HepG2 (cell line): Measurements from ENCODE around the gene EPB41L2. TPM values are rescaled to one million over a fixed set of nuclear protein-coding genes. Genes with fewer than 3 reads are reported as not detected.

ENCODE experiments used
- CHCHD3 ChIP-seq: sonication (generic); formaldehyde crosslinking; IDR thresholded peaks from 2 replicates; pipeline ENCODE4 v1.8.0; 2022; ENCODE audit warnings: mild to moderate bottlenecking, missing genetic modification reagents, moderate library complexity
- CHD4 ChIP-seq: fragments of 200-600 bp; sonication (generic); IDR thresholded peaks from 2 replicates; pipeline ENCODE4 v1.7.0; 2017; ENCODE audit warnings: mild to moderate bottlenecking, low read length, borderline replicate concordance
- CREB1 ChIP-seq, 2 experiments: fragments of 450-650 bp in 1 of 2; IDR thresholded peaks; 2 replicates each; pipeline ENCODE4 v1.6.1; 2016 to 2017; ENCODE audit warnings: control low read depth in 1 of 2, mild to moderate bottlenecking in 1 of 2, missing compliant biosample characterization in 1 of 2, missing genetic modification characterization in 1 of 2
- FOXP1 ChIP-seq, 2 experiments: fragments of 450-650 bp in 1 of 2; IDR thresholded peaks; 2 replicates each; pipeline ENCODE4 v1.6.1; 2017 to 2018; ENCODE audit warnings: antibody characterized with exemption in 1 of 2
- FOXP4 ChIP-seq: sonication (generic); formaldehyde crosslinking; IDR thresholded peaks from 2 replicates; pipeline ENCODE4 v1.4.0; 2020; ENCODE audit warnings: missing genetic modification reagents
- GATAD2A ChIP-seq: IDR thresholded peaks from 2 replicates; pipeline ENCODE4 v1.6.1; 2016
- HIC2 ChIP-seq: sonication (generic); formaldehyde crosslinking; IDR thresholded peaks from 2 replicates; pipeline ENCODE4 v1.9.0; 2022; ENCODE audit warnings: low read depth, missing genetic modification reagents
- HNRNPH1 ChIP-seq: fragments of 200-400 bp; formaldehyde crosslinking; optimal IDR thresholded peaks from 2 replicates; pipeline ENCODE3; 2017; ENCODE audit warnings: mild to moderate bottlenecking, low read depth, low read length
- RARG ChIP-seq: sonication (generic); formaldehyde crosslinking; IDR thresholded peaks from 2 replicates; pipeline ENCODE4 v1.4.0; 2020; ENCODE audit warnings: low read depth, mild to moderate bottlenecking, missing genetic modification reagents
- SALL1 ChIP-seq: sonication (generic); formaldehyde crosslinking; IDR thresholded peaks from 2 replicates; pipeline ENCODE4 v1.8.0; 2022; ENCODE audit warnings: mild to moderate bottlenecking, missing genetic modification reagents
- SNRNP70 ChIP-seq: fragments of 200-400 bp; formaldehyde crosslinking; IDR thresholded peaks from 2 replicates; pipeline ENCODE4 v1.6.1; 2017; ENCODE audit warnings: mild to moderate bottlenecking, low read depth, low read length, moderate library complexity
- TBP ChIP-seq: sonication (generic); formaldehyde crosslinking; IDR thresholded peaks from 2 replicates; pipeline ENCODE4 v1.5.0; 2020; ENCODE audit warnings: missing genetic modification reagents
- U2AF1 ChIP-seq: fragments of 200-400 bp; formaldehyde crosslinking; optimal IDR thresholded peaks from 2 replicates; pipeline ENCODE3; 2017; ENCODE audit warnings: mild to moderate bottlenecking, low read depth, low read length
- UBTF ChIP-seq: sonication (generic); formaldehyde crosslinking; IDR thresholded peaks from 2 replicates; pipeline ENCODE4 v1.4.0; 2020; ENCODE audit warnings: mild to moderate bottlenecking, missing genetic modification reagents
- ZFX ChIP-seq: sonication (generic); formaldehyde crosslinking; IDR thresholded peaks from 2 replicates; pipeline ENCODE4 v1.4.0; 2020; ENCODE audit warnings: mild to moderate bottlenecking, low read depth, missing genetic modification reagents, moderate library complexity
- ZKSCAN5 ChIP-seq: sonication (generic); formaldehyde crosslinking; IDR thresholded peaks from 2 replicates; pipeline ENCODE4 v1.5.1; 2020; ENCODE audit warnings: mild to moderate bottlenecking, missing genetic modification reagents
- ZNF224 ChIP-seq: sonication (generic); formaldehyde crosslinking; IDR thresholded peaks from 2 replicates; pipeline ENCODE4 v1.5.0; 2020; ENCODE audit warnings: mild to moderate bottlenecking, missing genetic modification reagents
- ZNF317 ChIP-seq: sonication (generic); formaldehyde crosslinking; IDR thresholded peaks from 2 replicates; pipeline ENCODE4 v1.5.0; 2020; ENCODE audit warnings: mild to moderate bottlenecking, missing genetic modification reagents
- ZNF333 ChIP-seq: sonication (generic); formaldehyde crosslinking; IDR thresholded peaks from 2 replicates; pipeline ENCODE4 v1.4.0; 2020; ENCODE audit warnings: mild to moderate bottlenecking, missing genetic modification reagents, borderline replicate concordance
- ZNF33A ChIP-seq: sonication (generic); formaldehyde crosslinking; IDR thresholded peaks from 2 replicates; pipeline ENCODE4 v1.5.1; 2020; ENCODE audit warnings: missing genetic modification reagents, mild to moderate bottlenecking, moderate library complexity, borderline replicate concordance
- polyA plus RNA-seq, 8 experiments: library from polyadenylated mRNA; depleted of rRNA in 3 of 8; stranded (reverse) in 7 of 8; unstranded in 1 of 8; fragments of >200 nt; fragmentation: Illumina TruSeq in 4 of 8; extraction: Trizol in 4 of 8; gene quantifications; 2 replicates each; pipeline versions ENCODE4 v1.2.1 to v1.2.3, GENCODE V29; 2011 to 2016; ENCODE audit warnings: low read depth in 4 of 8, missing spikeins in 1 of 8, mixed read lengths in 1 of 8; ENCODE audit not compliant: insufficient read depth in 1 of 8
- total RNA-seq, 5 experiments: library from RNA; depleted of rRNA; stranded (reverse); fragments of >200 nt; fragmentation: Illumina TruSeq; extraction: Trizol; gene quantifications; 2 replicates each; pipeline ENCODE4 v1.2.3, GENCODE V29; 2016; ENCODE audit warnings: low read depth in 1 of 5
- TF ChIP-seq, protein P1 (sequence below): IDR thresholded peaks from 2 replicates; pipeline ENCODE4 v1.6.1; 2016; ENCODE audit warnings: missing biosample characterization, missing genetic modification reagents, low read depth
- TF ChIP-seq, protein P2 (sequence below): sonication (generic); formaldehyde crosslinking; IDR thresholded peaks from 2 replicates; pipeline ENCODE4 v1.5.0; 2020; ENCODE audit warnings: missing genetic modification reagents, mild to moderate bottlenecking, borderline replicate concordance

Gene EPB41L2
- total and polyA plus RNA-seq, 2 of the 13 experiments (the other 11 are each of a cell fraction or from before 2014, with no cell fraction given): 41.7 to 56.4 TPM

DNA sequence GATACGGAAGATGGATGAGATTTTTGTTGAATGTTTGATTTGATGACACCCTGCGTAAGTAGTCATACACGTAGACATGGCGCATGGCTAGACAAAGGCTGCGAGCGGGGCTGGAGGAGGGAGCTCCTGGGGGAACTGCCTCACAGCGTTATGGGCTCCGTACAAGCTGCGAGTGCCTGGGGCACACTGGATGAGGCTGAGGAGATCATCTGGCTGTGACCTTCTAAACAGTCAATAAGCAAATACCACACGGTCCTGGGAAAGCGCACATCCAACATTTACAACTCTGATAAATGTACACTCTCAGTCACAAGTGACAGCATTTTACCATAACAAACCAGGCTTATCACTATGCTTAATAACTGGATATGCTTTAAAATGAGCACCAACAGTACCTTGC lies 198.7 kb downstream of the EPB41L2 start (continued):
- TF ChIP-seq FOXP4 (CRISPR knock-in tag) (peak; percentile 91), HNRNPH1 (no peak), HIC2 (no peak), UBTF (CRISPR knock-in tag) (peak; percentile 89), GATAD2A (CRISPR knock-in tag) (peak; percentile 91), U2AF1 (no peak), FOXP1 (IDR thresholded peaks at IDR 0.05) (no peak), FOXP1 (CRISPR knock-in tag; IDR thresholded peaks at IDR 0.05) (peak; percentile 90), RARG (CRISPR knock-in tag) (no peak), CREB1 (IDR thresholded peaks at IDR 0.05) (no peak), CREB1 (CRISPR knock-in tag; IDR thresholded peaks at IDR 0.05) (no peak), ZKSCAN5 (CRISPR knock-in tag) (no peak), ZNF317 (CRISPR knock-in tag) (no peak), TBP (CRISPR knock-in tag) (no peak), SALL1 (peak; percentile 97), SNRNP70 (no peak), ZFX (CRISPR knock-in tag) (peak; percentile 17; the same call in 1 of the 2 replicates), ZNF333 (CRISPR knock-in tag) (no peak), CHCHD3 (CRISPR knock-in tag) (no peak), CHD4 (no peak; the same call in 1 of the 2 replicates), ZNF224 (CRISPR knock-in tag) (no peak), ZNF33A (CRISPR knock-in tag) (no peak)
- TF ChIP-seq, protein P1, sequence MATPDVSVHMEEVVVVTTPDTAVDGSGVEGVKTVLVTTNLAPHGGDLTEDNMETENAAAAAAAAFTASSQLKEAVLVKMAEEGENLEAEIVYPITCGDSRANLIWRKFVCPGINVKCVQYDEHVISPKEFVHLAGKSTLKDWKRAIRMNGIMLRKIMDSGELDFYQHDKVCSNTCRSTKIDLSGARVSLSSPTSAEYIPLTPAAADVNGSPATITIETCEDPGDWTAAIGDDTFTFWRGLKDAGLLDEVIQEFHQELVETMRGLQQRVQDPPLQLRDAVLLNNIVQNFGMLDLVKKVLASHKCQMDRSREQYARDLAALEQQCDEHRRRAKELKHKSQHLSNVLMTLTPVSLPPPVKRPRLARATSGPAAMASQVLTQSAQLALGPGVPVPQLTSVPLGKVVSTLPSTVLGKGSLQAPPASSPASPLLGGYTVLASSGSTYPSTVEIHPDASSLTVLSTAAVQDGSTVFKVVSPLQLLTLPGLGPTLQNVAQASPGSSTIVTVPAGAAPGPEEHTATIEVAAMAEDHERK: no peak
- TF ChIP-seq, protein P2, sequence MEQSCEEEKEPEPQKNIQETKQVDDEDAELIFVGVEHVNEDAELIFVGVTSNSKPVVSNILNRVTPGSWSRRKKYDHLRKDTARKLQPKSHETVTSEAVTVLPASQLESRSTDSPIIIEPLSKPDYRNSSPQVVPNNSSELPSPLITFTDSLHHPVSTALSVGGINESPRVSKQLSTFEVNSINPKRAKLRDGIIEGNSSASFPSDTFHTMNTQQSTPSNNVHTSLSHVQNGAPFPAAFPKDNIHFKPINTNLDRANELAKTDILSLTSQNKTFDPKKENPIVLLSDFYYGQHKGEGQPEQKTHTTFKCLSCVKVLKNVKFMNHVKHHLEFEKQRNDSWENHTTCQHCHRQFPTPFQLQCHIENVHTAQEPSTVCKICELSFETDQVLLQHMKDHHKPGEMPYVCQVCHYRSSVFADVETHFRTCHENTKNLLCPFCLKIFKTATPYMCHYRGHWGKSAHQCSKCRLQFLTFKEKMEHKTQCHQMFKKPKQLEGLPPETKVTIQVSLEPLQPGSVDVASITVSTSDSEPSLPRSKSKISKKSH (CRISPR knock-in tag): no peak
